GM12801 (cell line): Measurements from ENCODE around the gene SLC35B3.

Experiments
- CTCF ChIP-seq: IDR thresholded peaks from one replicate; pipeline ENCODE4 v1.5.1; 2011; ENCODE audit warnings: control low read depth; ENCODE audit not compliant: insufficient read length; ENCODE audit errors: extremely low read depth

SLC35B3 gene

GRCh38 chr6:8382434-8382833 lies 52.9 kb downstream of the SLC35B3 start:
- no peak for TF ChIP-seq CTCF

GRCh38 chr6:8375916-8376315 lies 59.4 kb downstream of the SLC35B3 start:
- TF ChIP-seq CTCF: no peak
